ENCODE data around the gene TPM1. TPM values are rescaled to one million over a fixed set of nuclear protein-coding genes. Genes with fewer than 3 reads are reported as not detected.

Gene TPM1
- total and polyA plus RNA-seq, 4 donors: 64.7 to 101 (median 71.5) TPM

DNA sequence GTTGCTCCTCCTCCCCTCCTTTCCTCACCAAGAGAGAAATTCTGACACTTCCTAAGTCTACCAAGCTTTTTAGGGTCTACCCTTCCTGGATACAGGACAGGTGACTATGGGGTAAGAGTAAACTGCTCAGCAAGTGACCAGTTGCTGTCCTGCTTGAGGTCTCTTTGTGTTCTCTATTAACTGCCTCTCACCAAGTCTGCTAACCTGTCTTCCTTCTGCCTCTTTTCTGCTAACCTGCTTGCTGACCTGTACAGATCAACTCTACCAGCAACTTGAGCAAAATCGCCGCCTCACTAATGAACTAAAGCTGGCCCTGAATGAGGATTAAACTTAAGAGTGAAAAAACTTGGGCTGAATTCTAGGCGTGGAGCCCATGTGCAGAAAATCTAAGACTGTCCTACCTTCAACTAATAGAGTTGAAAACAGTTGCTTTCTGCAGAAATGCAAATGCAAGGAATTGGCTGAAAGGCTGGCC, 27.1 kb downstream of the TPM1 start:
- WGBS: 96% methylated on average over 3 of the region's 3 CpGs
- H3K4me1 ChIP-seq (ENCODE audit: control insufficient read depth in 4 of 4, insufficient read depth in 4 of 4, low read length in 3 of 4): peaks cover 0 to 3% (median 0%) of the 10 kb centered on the region in 4 donors

GRCh38 chr15:63070681-63071129, 28.2 kb downstream of the TPM1 start:
- peaks cover 0 to 3% (median 0%) of the 10 kb centered on the region in 4 donors for H3K4me1 ChIP-seq (ENCODE audit: control insufficient read depth in 4 of 4, insufficient read depth in 4 of 4, low read length in 3 of 4)
- no peak overlapping the region for H3K27ac ChIP-seq (ENCODE audit: low read depth in 1 of 2, low read length in 2 of 2)
- H3K36me3 ChIP-seq (ENCODE audit: control insufficient read depth in 4 of 4, insufficient read depth in 3 of 4, low read depth in 1 of 4, low read length in 3 of 4): peaks cover 2 to 23% (median 13%) of the 10 kb centered on the region in 4 donors
- H3K9ac ChIP-seq (ENCODE audit: low read depth in 1 of 2, low read length in 2 of 2): no peak overlapping the region
- no peak overlapping the region for H3K4me3 ChIP-seq (ENCODE audit: low read depth in 1 of 3, low read length in 3 of 3)
- no peaks in the 10 kb centered on the region for H3K27me3 ChIP-seq (ENCODE audit: control insufficient read depth in 4 of 4, insufficient read depth in 4 of 4, low read length in 3 of 4)
- no peaks in the 10 kb centered on the region for H3K9me3 ChIP-seq (ENCODE audit: control insufficient read depth in 4 of 4, low read length in 3 of 4)
- no peak for DNase-seq (ENCODE audit: low spot score)
- WGBS: 92% methylated on average over 6 of the region's 6 CpGs
- TF ChIP-seq SP1 (IDR thresholded peaks at IDR 0.05) (no peak), EGR1 (IDR thresholded peaks at IDR 0.05; ENCODE audit: low read depth in 2 of 2) (no peak), JUND (IDR thresholded peaks at IDR 0.05) (no peak), FOXA2 (IDR thresholded peaks at IDR 0.05) (no peak), YY1 (IDR thresholded peaks at IDR 0.05) (no peak), GABPA (IDR thresholded peaks at IDR 0.05 in 1 of 2, conservative IDR thresholded peaks at IDR 0.05 in 1 of 2) (no peak), MAX (IDR thresholded peaks at IDR 0.05) (no peak)
- TF ChIP-seq, protein P1, sequence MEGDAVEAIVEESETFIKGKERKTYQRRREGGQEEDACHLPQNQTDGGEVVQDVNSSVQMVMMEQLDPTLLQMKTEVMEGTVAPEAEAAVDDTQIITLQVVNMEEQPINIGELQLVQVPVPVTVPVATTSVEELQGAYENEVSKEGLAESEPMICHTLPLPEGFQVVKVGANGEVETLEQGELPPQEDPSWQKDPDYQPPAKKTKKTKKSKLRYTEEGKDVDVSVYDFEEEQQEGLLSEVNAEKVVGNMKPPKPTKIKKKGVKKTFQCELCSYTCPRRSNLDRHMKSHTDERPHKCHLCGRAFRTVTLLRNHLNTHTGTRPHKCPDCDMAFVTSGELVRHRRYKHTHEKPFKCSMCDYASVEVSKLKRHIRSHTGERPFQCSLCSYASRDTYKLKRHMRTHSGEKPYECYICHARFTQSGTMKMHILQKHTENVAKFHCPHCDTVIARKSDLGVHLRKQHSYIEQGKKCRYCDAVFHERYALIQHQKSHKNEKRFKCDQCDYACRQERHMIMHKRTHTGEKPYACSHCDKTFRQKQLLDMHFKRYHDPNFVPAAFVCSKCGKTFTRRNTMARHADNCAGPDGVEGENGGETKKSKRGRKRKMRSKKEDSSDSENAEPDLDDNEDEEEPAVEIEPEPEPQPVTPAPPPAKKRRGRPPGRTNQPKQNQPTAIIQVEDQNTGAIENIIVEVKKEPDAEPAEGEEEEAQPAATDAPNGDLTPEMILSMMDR (IDR thresholded peaks at IDR 0.05; ENCODE audit: low read depth, low read length, missing input control): no peak
- TF ChIP-seq, protein P2, sequence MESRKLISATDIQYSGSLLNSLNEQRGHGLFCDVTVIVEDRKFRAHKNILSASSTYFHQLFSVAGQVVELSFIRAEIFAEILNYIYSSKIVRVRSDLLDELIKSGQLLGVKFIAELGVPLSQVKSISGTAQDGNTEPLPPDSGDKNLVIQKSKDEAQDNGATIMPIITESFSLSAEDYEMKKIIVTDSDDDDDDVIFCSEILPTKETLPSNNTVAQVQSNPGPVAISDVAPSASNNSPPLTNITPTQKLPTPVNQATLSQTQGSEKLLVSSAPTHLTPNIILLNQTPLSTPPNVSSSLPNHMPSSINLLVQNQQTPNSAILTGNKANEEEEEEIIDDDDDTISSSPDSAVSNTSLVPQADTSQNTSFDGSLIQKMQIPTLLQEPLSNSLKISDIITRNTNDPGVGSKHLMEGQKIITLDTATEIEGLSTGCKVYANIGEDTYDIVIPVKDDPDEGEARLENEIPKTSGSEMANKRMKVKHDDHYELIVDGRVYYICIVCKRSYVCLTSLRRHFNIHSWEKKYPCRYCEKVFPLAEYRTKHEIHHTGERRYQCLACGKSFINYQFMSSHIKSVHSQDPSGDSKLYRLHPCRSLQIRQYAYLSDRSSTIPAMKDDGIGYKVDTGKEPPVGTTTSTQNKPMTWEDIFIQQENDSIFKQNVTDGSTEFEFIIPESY (IDR thresholded peaks at IDR 0.05): no peak

More for the DNA sequence above, 27.1 kb downstream of the TPM1 start:
- DNase-seq (ENCODE audit: low spot score): no peak
- Histone ChIP-seq H3K27me3 (ENCODE audit: control insufficient read depth in 4 of 4, insufficient read depth in 4 of 4, low read length in 3 of 4) (no peaks in the 10 kb centered on the region), H3K36me3 (ENCODE audit: control insufficient read depth in 4 of 4, insufficient read depth in 3 of 4, low read depth in 1 of 4, low read length in 3 of 4) (peaks cover 2 to 23% (median 16%) of the 10 kb centered on the region in 4 donors), H3K27ac (ENCODE audit: low read depth in 1 of 2, low read length in 2 of 2) (no peak overlapping the region), H3K4me3 (ENCODE audit: low read depth in 1 of 3, low read length in 3 of 3) (no peak overlapping the region), H3K9me3 (ENCODE audit: control insufficient read depth in 4 of 4, low read length in 3 of 4) (no peaks in the 10 kb centered on the region), H3K9ac (ENCODE audit: low read depth in 1 of 2, low read length in 2 of 2) (no peak overlapping the region)
- TF ChIP-seq RXRA (IDR thresholded peaks at IDR 0.05): no peak
- TF ChIP-seq, protein P1 (IDR thresholded peaks at IDR 0.05; ENCODE audit: low read depth, low read length, missing input control): no peak
- TF ChIP-seq FOXA1 (IDR thresholded peaks at IDR 0.05): no peak
- TF ChIP-seq GABPA (IDR thresholded peaks at IDR 0.05 in 1 of 2, conservative IDR thresholded peaks at IDR 0.05 in 1 of 2): no peak
- no peak for TF ChIP-seq SP1 (IDR thresholded peaks at IDR 0.05)
- no peak for TF ChIP-seq MAX (IDR thresholded peaks at IDR 0.05)
- no peak for TF ChIP-seq HNF4A (conservative IDR thresholded peaks at IDR 0.05)
- no peak for TF ChIP-seq NR2F2 (IDR thresholded peaks at IDR 0.05)
- TF ChIP-seq, protein P3, sequence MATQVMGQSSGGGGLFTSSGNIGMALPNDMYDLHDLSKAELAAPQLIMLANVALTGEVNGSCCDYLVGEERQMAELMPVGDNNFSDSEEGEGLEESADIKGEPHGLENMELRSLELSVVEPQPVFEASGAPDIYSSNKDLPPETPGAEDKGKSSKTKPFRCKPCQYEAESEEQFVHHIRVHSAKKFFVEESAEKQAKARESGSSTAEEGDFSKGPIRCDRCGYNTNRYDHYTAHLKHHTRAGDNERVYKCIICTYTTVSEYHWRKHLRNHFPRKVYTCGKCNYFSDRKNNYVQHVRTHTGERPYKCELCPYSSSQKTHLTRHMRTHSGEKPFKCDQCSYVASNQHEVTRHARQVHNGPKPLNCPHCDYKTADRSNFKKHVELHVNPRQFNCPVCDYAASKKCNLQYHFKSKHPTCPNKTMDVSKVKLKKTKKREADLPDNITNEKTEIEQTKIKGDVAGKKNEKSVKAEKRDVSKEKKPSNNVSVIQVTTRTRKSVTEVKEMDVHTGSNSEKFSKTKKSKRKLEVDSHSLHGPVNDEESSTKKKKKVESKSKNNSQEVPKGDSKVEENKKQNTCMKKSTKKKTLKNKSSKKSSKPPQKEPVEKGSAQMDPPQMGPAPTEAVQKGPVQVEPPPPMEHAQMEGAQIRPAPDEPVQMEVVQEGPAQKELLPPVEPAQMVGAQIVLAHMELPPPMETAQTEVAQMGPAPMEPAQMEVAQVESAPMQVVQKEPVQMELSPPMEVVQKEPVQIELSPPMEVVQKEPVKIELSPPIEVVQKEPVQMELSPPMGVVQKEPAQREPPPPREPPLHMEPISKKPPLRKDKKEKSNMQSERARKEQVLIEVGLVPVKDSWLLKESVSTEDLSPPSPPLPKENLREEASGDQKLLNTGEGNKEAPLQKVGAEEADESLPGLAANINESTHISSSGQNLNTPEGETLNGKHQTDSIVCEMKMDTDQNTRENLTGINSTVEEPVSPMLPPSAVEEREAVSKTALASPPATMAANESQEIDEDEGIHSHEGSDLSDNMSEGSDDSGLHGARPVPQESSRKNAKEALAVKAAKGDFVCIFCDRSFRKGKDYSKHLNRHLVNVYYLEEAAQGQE (IDR thresholded peaks at IDR 0.05): no peak
- no peak for TF ChIP-seq TAF1 (conservative IDR thresholded peaks at IDR 0.05)
- no peak for TF ChIP-seq YY1 (IDR thresholded peaks at IDR 0.05)
- no peak for TF ChIP-seq HNF4G (IDR thresholded peaks at IDR 0.05)
- no peak for TF ChIP-seq FOXA2 (IDR thresholded peaks at IDR 0.05)
- TF ChIP-seq EGR1 (IDR thresholded peaks at IDR 0.05; ENCODE audit: low read depth in 2 of 2): no peak
- no peak for TF ChIP-seq JUND (IDR thresholded peaks at IDR 0.05)

Data from liver (tissue), 9 donors.